ENCODE data around the gene ARAP1.

Gene ARAP1

GRCh38 chr11:72780296-72781062 lies 28.3 kb upstream of the ARAP1 start:
- DNase-seq (ENCODE audit: low read depth in 2 of 3, low spot score in 2 of 3), result no peak

DNA sequence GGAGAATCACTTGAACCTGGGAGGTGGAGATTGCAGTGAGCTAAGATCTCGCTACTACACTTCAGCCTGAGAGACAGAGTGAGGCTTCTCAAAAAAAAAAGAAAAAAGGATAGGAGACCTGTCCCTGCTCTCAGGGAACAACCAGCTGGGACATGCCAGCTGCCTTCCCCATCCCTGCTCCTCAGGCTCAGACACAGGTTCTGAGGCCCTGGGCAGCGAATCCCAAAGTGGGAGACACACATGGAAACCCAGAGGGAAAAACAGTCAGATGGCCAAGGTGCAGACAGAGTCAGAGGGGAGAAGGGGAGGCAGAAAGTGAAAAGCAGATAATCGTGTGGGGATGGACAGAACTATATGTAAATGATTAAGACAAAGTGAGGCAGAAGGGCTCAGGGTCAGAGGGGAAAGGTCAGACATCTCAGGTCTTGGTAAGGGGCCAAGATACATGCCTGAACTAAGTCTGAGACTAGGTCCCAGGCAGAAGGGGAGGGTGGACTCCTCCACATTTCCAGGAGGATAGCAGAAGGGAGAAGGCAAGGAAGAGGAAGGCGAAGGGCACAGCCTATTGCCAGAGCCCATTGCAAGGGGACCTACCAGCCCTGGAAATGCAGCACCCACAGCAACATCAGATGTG lies 27.4 kb upstream of the ARAP1 start:
- DNase-seq (ENCODE audit: low read depth in 2 of 3, low spot score in 2 of 3), result no peak

GRCh38 chr11:72778535-72779494 lies 26.6 kb upstream of the ARAP1 start:
- no peak for DNase-seq (ENCODE audit: low read depth in 2 of 3, low spot score in 2 of 3)

DNA sequence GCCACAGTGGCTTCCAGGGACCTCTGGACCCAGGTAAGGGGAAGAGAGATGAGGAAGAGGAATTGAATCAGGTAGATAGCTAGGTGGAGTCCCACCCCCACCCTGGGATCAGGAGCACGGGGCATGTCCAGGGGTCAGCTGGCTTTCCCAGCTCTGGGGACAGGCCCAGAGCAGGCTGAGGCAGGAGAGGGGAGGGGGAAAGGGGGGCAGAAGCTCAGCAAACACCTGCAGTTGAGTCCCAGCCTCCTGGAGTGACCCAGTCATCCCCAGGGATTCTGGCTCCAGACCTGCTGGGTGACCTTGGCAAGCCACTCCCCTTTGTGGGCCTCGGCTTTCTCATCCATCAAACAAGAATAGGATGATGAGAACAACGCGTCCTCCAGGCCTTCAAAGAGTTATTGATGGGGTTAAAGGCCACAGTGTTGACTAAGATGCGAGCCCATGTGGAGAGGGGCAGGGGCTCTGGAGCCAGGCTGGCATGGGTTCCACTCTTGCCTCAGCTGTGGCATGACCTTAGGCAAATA lies 25.6 kb upstream of the ARAP1 start:
- no peak for DNase-seq (ENCODE audit: low read depth in 2 of 3, low spot score in 2 of 3)

GRCh38 chr11:72776844-72777754 lies 24.9 kb upstream of the ARAP1 start:
- no peak for DNase-seq (ENCODE audit: low read depth in 2 of 3, low spot score in 2 of 3)

- no peak for DNase-seq (ENCODE audit: low read depth in 2 of 3, low spot score in 2 of 3)
Observed at GRCh38 chr11:72776117-72776843, 24.1 kb upstream of the ARAP1 start.

DNA sequence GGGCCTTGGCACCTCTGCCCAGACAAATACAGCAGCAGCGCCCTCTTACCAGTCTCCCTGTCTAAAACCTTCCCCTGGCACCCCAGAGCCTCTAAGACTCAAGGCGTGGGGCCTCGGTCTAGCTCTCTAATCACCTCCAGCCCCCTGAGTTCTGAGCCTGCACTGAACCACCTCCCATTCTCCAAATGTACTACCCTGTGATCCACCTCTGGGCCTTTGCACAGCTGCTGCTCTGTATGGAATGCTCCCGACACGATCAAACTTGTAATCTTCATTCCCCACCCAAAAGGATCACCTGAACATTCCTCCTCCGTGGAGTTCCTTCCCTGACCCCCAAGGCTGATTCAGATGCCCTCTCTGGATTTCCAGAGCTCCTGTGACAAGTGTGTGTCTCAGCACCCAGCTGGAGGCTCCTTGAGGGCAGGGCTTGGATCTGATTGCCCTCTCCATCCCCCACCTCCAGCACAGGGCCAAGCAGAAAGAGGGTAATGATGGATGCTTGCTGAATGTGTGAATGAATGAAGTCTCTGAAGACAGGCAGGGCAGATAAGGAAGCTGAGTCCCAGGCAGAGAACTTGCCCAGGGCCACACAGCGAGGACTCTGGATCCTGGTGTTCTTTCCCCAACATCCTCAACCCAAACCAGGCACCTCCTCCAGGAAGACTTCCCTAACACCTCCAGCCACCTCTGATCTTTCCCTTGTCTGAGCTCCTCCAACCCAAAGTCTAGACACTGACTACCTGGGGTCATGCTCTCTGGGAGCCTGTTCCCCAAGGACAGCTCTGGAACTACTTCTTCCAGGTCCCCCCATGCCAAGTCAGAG lies 23.3 kb upstream of the ARAP1 start:
- DNase-seq (ENCODE audit: low read depth in 2 of 3, low spot score in 2 of 3), result no peak

DNA sequence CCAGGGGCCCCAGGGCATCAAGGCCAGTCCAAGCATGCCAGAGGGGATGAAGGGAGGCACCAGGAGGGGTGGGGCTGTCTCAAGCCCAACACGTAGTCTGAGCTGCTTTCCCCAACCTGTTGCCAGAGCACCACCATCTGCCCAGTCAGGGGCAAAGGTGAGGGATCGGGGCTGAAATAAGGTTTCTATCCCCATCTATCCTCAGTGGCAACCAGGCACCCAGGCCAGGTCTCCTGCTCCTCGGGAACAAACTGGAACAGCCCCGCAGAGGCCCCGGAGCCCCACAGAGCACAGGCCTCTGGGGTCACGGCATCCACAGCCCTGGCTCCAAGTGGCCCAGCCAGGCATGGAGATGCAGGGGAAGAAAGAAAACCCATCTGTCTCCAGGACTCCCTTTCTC lies 22.3 kb upstream of the ARAP1 start:
- no peak for DNase-seq (ENCODE audit: low read depth in 2 of 3, low spot score in 2 of 3)

- DNase-seq (ENCODE audit: low read depth in 2 of 3, low spot score in 2 of 3), result no peak
Observed at GRCh38 chr11:72773696-72774095, 21.5 kb upstream of the ARAP1 start.

GRCh38 chr11:72773291-72773690 lies 21.1 kb upstream of the ARAP1 start:
- DNase-seq (ENCODE audit: low read depth in 2 of 3, low spot score in 2 of 3), result no peak

DNA sequence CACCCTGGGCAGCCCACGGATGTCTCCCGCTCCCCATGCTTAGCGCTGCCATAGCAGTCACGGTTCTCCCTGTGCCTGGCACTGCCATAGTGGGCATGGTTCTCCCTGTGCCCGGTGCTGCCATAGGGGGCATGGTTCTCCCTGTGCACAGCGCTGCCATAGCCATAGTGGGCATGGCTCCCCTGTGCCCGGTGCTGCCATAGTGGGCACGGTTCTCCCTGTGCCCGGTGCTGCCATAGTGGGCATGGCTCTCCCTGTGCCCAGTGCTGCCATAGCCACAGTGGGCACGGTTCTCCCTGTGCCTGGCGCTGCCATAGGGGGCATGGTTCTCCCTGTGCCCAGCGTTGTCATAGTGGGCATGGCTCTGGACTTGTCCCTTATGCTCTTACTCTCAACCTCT lies 19.9 kb upstream of the ARAP1 start:
- DNase-seq (ENCODE audit: low read depth in 2 of 3, low spot score in 2 of 3), result no peak

DNA sequence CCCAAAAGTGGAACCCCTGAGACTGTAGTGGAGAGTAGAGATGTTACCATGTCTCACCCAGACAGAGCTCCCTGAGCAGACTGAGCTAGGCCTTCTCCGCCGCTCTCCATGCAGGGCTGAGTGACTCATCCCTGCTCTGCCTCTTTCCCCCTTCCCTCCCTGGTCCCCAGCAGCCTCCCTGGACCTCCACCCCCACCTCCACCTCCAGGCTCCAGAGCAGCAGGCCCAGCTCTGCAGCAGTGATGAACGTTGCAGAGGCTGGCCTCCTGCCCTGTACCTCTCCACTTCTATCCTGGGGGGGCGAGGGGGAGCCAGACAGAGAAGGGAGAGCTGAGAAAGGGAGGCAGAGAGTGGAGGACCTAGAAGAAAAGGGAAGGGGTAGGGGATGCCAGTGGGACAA lies 19.3 kb upstream of the ARAP1 start:
- no peak for DNase-seq (ENCODE audit: low read depth in 2 of 3, low spot score in 2 of 3)

DNA sequence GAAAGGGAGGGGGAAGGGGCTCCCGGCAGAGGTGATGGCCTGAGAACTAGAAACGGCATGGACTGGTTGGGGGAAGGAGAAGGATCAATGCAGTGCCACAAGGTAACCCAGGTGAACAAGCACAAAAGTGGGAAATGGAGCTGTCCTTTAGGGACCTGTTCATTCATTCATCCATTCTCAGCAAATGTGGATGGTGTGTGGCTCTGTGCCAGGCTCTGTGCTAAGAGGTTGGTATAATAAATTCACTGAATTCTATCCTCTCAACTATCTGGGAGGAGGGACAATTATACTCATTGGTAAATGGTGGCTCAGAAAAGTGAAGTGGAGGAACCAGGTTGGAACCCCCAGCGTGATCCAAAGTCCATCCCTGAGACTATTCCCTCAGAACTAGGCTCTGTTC lies 18.6 kb upstream of the ARAP1 start:
- DNase-seq (ENCODE audit: low read depth in 2 of 3, low spot score in 2 of 3), result no peak

GRCh38 chr11:72769680-72770079 lies 17.5 kb upstream of the ARAP1 start:
- DNase-seq (ENCODE audit: low read depth in 2 of 3, low spot score in 2 of 3), result no peak

DNA sequence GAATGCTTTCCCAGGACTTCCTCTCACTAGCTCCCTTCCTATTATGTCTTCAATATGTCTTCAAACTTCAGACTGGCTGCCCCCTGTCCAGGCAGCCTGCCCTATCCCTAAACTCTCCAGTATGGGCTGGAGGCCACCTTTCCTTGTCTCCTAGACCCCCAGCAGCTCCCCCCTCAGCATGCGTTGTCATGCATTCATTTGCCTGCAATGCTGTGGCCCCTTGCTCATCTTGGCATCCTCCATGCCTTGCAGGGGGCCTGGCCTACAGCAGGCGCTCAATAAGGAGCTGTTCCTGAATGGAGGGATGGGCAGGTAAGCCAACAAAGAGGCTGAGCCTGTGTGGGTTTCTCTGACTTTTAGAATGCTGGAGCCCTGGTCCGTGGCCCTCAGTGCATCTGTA lies 16.4 kb upstream of the ARAP1 start:
- DNase-seq (ENCODE audit: low read depth in 2 of 3, low spot score in 2 of 3), result no peak

DNA sequence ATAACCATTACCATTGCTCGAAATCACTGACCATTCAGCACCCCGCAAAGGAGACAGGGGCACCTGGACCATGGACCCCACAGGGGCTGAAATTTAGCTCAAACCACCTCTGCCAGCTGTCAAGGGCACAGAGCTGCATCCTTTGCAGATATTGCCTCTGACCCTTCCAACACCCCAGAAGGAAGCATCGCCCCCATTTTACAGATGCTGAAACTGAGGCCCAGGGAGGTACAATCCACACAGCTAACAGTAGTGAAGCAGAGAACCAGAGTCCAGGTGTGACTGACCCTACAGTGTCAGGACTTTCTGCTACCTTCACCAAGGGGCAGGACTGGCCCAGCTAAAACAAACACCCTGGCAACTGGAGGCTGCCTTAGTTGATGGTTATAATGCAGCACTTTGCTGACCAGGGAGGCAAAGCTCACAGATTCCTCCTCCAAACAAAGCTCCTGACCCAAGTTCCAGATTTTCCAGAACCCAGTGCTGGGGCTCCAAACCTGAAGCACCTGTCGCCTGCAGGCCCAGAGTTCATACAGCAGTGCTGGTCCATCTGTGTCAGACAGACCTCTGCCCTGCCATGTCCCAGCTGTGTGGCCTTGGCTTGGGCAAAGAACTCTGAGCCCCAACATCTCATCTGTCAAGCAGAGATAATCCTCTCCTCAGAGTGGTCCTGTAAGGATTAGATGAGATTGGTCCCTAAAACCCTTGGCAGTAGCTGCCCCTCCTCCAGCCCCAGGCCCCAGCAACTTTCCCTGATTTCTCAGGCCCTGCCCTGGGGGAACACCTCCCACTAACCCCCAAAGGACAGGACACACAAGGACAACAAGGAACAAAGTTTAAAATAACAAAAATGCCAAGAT lies 15.2 kb upstream of the ARAP1 start:
- DNase-seq (ENCODE audit: low read depth in 2 of 3, low spot score in 2 of 3), result no peak

DNA sequence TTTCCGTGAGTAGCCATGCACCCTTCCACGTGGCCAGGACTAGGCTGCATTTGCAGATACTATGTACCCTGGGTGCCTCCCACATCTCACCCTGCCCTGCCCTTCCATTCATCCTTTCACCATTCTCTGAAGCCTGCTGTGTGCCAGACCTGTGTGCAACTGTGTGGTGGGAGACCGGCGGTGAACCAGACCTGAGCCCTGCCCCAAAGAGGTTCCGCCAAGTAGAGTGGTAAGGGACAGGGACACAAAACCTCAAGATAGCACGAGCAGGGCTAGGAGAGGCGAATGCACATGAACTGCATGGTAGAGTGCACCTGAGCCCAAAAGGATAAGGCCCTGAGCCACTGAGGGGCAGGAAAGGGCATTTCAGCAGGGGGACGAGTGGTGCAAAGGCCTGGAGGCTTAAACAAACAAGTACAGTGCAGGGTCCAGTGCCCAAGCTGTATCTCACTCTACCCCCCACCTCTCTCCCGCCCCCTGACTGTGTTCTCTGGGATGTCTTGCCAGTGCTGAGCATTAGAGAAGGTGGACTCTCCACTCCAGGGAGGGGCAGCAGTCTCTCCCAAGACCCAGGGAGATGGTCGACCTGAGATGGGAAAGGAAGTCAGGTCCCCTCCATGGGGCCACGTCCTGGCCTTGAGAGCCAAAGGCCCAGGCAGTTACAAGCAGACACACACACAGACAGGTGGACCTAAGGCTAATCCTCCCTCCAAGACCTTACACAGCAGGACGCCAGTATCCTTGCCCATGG lies 14.1 kb upstream of the ARAP1 start:
- no peak for DNase-seq (ENCODE audit: low read depth in 2 of 3, low spot score in 2 of 3)
